Gastroesophageal sphincter (tissue), 3 donors: ENCODE measurements around the gene OR56A3.

Experiments
- CTCF ChIP-seq, 4 experiments: fragments of 200-600 bp in 2 of 4; fragments of 450-650 bp in 2 of 4; sonication (generic) in 1 of 4; IDR thresholded peaks; one replicate each; pipeline ENCODE4 v1.5.1; 2017 to 2019; ENCODE audit warnings: antibody characterized with exemption in 4 of 4, mild to moderate bottlenecking in 2 of 4, moderate library complexity in 2 of 4
- POLR2A ChIP-seq, 2 donors: fragments of 450-650 bp; IDR thresholded peaks; one replicate each; pipeline ENCODE4 v1.6.1; 2017; ENCODE audit warnings: antibody characterized with exemption in 2 of 2, mild to moderate bottlenecking in 2 of 2, moderate library complexity in 1 of 2

GRCh38 chr11:5931061-5931460, 11.0 kb upstream of the OR56A3 start:
- TF ChIP-seq POLR2A (IDR thresholded peaks at IDR 0.05) (no peak), CTCF (IDR thresholded peaks at IDR 0.05) (no peak)
